Tibial nerve (tissue), 3 donors: ENCODE data around the gene NAPA.

Experiments
- CTCF ChIP-seq, 5 experiments: fragments of 200-600 bp in 3 of 5; fragments of 450-650 bp in 2 of 5; sonication (generic) in 3 of 5; IDR thresholded peaks; one replicate each; pipeline ENCODE4 v1.5.1; 2016 to 2019; ENCODE audit warnings: antibody characterized with exemption in 5 of 5, mild to moderate bottlenecking in 3 of 5, moderate library complexity in 2 of 5
- POLR2A ChIP-seq, 2 donors: fragments of 450-650 bp; IDR thresholded peaks; one replicate each; pipeline ENCODE4 v1.6.1; 2017; ENCODE audit warnings: antibody characterized with exemption in 2 of 2, mild to moderate bottlenecking in 2 of 2, moderate library complexity in 2 of 2

DNA sequence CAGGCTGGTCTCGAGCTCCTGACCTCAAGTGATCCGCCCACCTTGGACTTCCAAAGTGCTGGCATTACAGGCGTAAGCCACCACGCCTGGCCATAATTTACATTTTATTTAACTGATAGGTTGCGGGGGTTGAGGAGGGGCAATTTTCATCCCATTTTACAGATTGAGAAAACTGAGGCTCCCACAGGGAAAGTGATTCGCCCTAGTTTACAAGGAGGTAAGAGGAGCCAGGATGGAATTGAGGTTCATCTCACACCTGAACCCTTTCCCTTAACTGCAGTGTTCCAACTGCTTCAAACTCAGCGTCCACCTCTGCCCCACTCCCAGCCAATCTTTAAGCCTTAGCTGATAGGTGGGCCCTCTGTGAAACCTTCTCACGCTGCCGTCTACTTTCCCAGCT is 4.0 kb upstream of the NAPA start:
- TF ChIP-seq CTCF (IDR thresholded peaks at IDR 0.05) (no peak), POLR2A (IDR thresholded peaks at IDR 0.05) (no peak)
